Mucosa of descending colon (tissue), 3 donors: ENCODE results near the gene PLEKHN1. TPM values are rescaled to one million over a fixed set of nuclear protein-coding genes. Genes with fewer than 3 reads are reported as not detected.
A peak's percentile ranks its signal among the peaks of the same experiment; 100 is the strongest.

Experiments
- ATAC-seq: fragments of 200-7000 bp; cut with Tn5 transposase; one replicate; pipeline ENCODE4 v1.9.1; 2020; ENCODE audit warnings: mild to moderate bottlenecking, moderate library complexity
- DNase-seq, 3 donors: peaks; one replicate each; pipeline ENCODE4 v3.0.0-alpha.2; 2020
- H3K36me3 ChIP-seq: fragments of 200-600 bp; one replicate; pipeline ENCODE4 v1.8.0; 2021; ENCODE audit warnings: low read depth, mild to moderate bottlenecking
- H3K4me1 ChIP-seq: fragments of 200-600 bp; one replicate; pipeline ENCODE4 v1.8.0; 2021; ENCODE audit warnings: low read depth, mild to moderate bottlenecking
- H3K4me3 ChIP-seq: fragments of 200-600 bp; one replicate; pipeline ENCODE4 v1.8.0; 2021; ENCODE audit warnings: mild to moderate bottlenecking
- H3K9me3 ChIP-seq: fragments of 200-600 bp; one replicate; pipeline ENCODE4 v1.8.0; 2021; ENCODE audit warnings: mild to moderate bottlenecking
- CTCF ChIP-seq: fragments of 200-600 bp; IDR thresholded peaks from one replicate; pipeline ENCODE4 v1.8.0; 2022; ENCODE audit warnings: antibody characterized with exemption, mild to moderate bottlenecking
- intact Hi-C, 2 donors: fragments of 100-400 bp; cut with DNase I in 1 of 2; cut with micrococcal nuclease in 1 of 2; formaldehyde crosslinking; loops; one replicate each; pipeline versions ENCODE4 v1.11.0 to v1.11.1; 2022; cut with DNase I, micrococcal nuclease
- total RNA-seq, 3 donors: library from RNA; stranded (reverse); fragmentation: NEBNext Ultra II Directional in 2 of 3; extraction: Animal tissue kit (Norgen Biotek cat#: 25700) in 2 of 3; gene quantifications; one replicate each; pipeline versions ENCODE4 v1.2.1 to v1.2.4, GENCODE V29; 2021 to 2023
- donor health status: DM: no; HTN: no; CAD: no; lungs with moderate emphysema.
- donor health status: DM: no; HTN: no; CAD: no.
- donor health status: DM: no; HTN: yes; CAD: no.

PLEKHN1 gene
- total RNA-seq, 3 donors from 2014 or later: 0.23 to 0.99 (median 0.32) TPM

- Histone ChIP-seq H3K9me3 (peaks cover 2% of the 10 kb centered on the region), H3K4me3 (no peak overlapping the region), H3K4me1 (peaks cover 27% of the 10 kb centered on the region), H3K36me3 (no peaks in the 10 kb centered on the region)
- ATAC-seq (no peak), DNase-seq (peak in 2 of 3 donors; percentile 25 to 48)
- intact Hi-C loops: no loop called here
- no peak for TF ChIP-seq CTCF
Measured at GRCh38 chr1:996851-997712, 30.8 kb downstream of the PLEKHN1 start.

GRCh38 chr1:997713-997992 lies 31.4 kb downstream of the PLEKHN1 start:
- peak in 1 of 3 donors; percentile 33 for DNase-seq
- Histone ChIP-seq H3K4me1 (peaks cover 27% of the 10 kb centered on the region), H3K4me3 (no peak overlapping the region), H3K36me3 (no peaks in the 10 kb centered on the region), H3K9me3 (no peaks in the 10 kb centered on the region)
- no peak for TF ChIP-seq CTCF
- ATAC-seq: no peak
- intact Hi-C loops: no loop called here

GRCh38 chr1:997993-998744 lies 31.9 kb downstream of the PLEKHN1 start:
- TF ChIP-seq CTCF: no peak
- intact Hi-C loops: no loop called here
- no peaks in the 10 kb centered on the region for H3K9me3 ChIP-seq
- ATAC-seq: no peak
- H3K36me3 ChIP-seq: no peaks in the 10 kb centered on the region
- H3K4me3 ChIP-seq: no peak overlapping the region
- H3K4me1 ChIP-seq: peaks cover 27% of the 10 kb centered on the region
- peak in 2 of 3 donors; percentile 39 to 56 for DNase-seq

- intact Hi-C loops: no loop called here
- Histone ChIP-seq H3K4me3 (no peak overlapping the region), H3K4me1 (peaks cover 27% of the 10 kb centered on the region), H3K9me3 (no peaks in the 10 kb centered on the region), H3K36me3 (no peaks in the 10 kb centered on the region)
- no peak for TF ChIP-seq CTCF
- ATAC-seq: no peak
- DNase-seq: no peak
Measured at GRCh38 chr1:998745-998994, 32.4 kb downstream of the PLEKHN1 start.

GRCh38 chr1:998995-999724 lies 32.9 kb downstream of the PLEKHN1 start:
- peak; percentile 30 to 66 (median 65) for DNase-seq
- Histone ChIP-seq H3K9me3 (no peaks in the 10 kb centered on the region), H3K36me3 (no peaks in the 10 kb centered on the region), H3K4me3 (peak overlapping the region; percentile 22), H3K4me1 (peaks cover 27% of the 10 kb centered on the region)
- ATAC-seq: peak; percentile 22
- no peak for TF ChIP-seq CTCF
- intact Hi-C loops: no loop called here
